Activated naive CD8-positive, alpha-beta T cell treated with anti-CD3 and anti-CD28 coated beads for 36 hours (primary cell): Measurements from ENCODE around the gene NIN. TPM values are rescaled to one million over a fixed set of nuclear protein-coding genes. Genes with fewer than 3 reads are reported as not detected.
A peak's percentile ranks its signal among the peaks of the same experiment; 100 is the strongest.
"Not testable (repeated sequence)": the region's sequence is repeated elsewhere in the genome, so short reads cannot be mapped to it uniquely, and the experiment has no call there.

Source experiments
- DNase-seq: peaks from one replicate; pipeline ENCODE4 v3.0.0; 2021
- H3K27ac Mint-ChIP-seq: one replicate; pipeline ENCODE4 v1.8.0; 2022; ENCODE audit warnings: mild to moderate bottlenecking, moderate library complexity, mixed read lengths
- H3K27me3 Mint-ChIP-seq: one replicate; pipeline ENCODE4 v1.8.0; 2022; ENCODE audit warnings: mild to moderate bottlenecking, mixed read lengths
- H3K36me3 Mint-ChIP-seq: one replicate; pipeline ENCODE4 v1.8.0; 2021; ENCODE audit warnings: mild to moderate bottlenecking, mixed read lengths
- H3K4me1 Mint-ChIP-seq: one replicate; pipeline ENCODE4 v1.8.0; 2021; ENCODE audit warnings: mixed read lengths
- H3K4me3 Mint-ChIP-seq: one replicate; pipeline ENCODE4 v1.8.0; 2022; ENCODE audit warnings: mild to moderate bottlenecking, moderate library complexity, mixed read lengths
- H3K9me3 Mint-ChIP-seq: one replicate; pipeline ENCODE4 v1.8.0; 2022; ENCODE audit warnings: mixed read lengths
- total RNA-seq, 2 experiments: library from RNA; stranded (reverse); gene quantifications; one replicate each; pipeline ENCODE4 v1.2.3, GENCODE V29; 2021

The NIN gene
- total RNA-seq, 2 experiments from 2014 or later, result 66.6 to 67.9 TPM

DNA sequence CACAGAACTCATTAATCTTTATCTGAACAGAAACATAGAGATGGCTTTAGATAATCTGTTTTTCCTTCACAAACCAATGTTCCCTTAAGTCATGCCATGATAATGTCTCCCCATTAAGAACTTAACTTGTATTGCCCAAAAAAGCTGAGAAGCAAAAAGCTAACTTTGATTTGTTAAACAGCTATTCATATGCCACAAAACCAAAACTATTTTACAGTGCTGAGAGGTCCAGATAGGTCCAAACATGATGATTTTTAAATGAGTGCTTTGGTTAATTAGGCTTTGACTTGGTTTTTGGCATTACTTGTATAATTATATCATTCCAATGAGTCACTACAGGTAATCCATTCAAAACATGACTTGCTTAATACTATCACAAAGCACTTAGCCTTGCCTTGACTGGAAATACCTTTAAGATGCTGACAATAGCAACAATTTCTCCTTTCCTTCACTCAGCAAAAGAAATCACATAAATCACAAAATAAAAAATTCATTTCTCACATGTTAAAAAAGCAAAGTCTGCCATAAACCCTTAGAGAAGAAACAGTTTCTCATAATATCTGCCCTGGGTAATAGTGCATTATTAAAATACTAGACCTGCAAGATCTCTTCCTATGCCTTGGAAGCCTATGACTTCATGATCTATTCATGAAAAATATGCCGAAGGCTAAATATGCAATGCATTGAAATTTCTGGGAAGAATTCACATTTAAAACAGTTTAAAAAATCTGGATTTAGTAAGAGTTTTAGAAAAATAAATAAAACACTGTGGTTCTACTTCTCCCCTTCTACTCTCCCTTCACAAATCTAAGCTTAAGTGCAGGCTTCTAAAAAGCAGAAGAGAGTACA lies 110.8 kb downstream of the NIN start:
- DNase-seq, result no peak
- H3K27ac Mint-ChIP-seq, result no peak overlapping the region
- no peak overlapping the region for H3K4me3 Mint-ChIP-seq
- H3K36me3 Mint-ChIP-seq, result peaks cover 20% of the 10 kb centered on the region
- H3K27me3 Mint-ChIP-seq, result no peaks in the 10 kb centered on the region
- no peaks in the 10 kb centered on the region for H3K9me3 Mint-ChIP-seq
- H3K4me1 Mint-ChIP-seq, result peaks cover 6% of the 10 kb centered on the region

GRCh38 chr14:50718949-50719348 lies 112.0 kb downstream of the NIN start:
- Mint-ChIP-seq H3K27me3 (no peaks in the 10 kb centered on the region), H3K9me3 (no peaks in the 10 kb centered on the region), H3K4me1 (no peaks in the 10 kb centered on the region), H3K36me3 (peaks cover 8% of the 10 kb centered on the region), H3K27ac (no peak overlapping the region), H3K4me3 (no peak overlapping the region)
- DNase-seq, result no peak

DNA sequence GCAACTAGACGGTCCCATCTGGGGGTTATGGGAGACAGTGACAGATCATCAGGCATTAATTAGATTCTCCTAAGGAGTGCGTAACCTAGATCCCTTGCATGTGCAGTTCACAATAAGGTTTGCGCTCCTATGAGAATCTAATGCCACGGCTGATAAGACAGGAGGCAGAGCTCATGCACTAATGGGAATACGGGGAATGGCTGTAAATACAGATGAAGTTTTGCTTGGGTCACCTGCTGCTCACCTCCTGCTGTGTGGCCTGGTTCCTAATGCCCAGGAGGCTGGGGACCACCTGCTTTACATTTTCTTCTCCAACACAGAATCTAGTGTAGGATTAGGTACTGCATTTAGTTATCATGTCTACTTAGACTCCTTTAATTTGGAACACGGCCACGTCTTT lies 113.2 kb downstream of the NIN start:
- Mint-ChIP-seq H3K27ac (no peak overlapping the region), H3K27me3 (no peaks in the 10 kb centered on the region), H3K4me1 (no peaks in the 10 kb centered on the region), H3K36me3 (peaks cover 3% of the 10 kb centered on the region), H3K4me3 (no peak overlapping the region), H3K9me3 (no peaks in the 10 kb centered on the region)
- no peak for DNase-seq

DNA sequence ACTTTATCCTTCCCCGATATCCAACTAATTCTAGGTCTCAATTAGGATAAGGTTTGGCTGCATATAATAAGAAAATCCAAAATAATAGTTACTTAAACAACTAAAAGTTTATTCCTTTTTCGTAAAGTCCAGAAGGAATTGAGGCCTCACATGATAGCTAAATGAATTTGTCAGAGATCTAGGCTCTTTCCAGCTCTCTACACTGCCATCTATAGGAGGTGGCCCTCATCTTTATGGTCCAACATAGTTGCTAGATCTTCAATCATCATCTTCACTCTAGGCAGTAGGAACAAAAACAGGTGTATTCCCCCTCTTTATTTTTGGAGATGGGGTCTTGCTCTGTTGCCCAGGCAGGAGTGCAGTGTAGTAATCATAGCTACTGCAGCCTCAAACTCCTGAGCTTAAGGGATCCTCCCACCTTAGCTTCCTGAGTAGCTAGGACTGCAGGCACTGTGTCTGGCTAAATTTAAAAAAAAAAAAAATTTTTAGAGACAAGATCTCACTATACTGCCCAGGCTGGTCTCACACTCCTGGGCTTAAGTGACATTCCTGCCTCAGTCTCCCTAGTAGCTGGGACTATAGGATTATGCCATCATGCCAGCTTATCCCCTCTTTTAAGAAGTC lies 116.4 kb downstream of the NIN start:
- H3K27ac Mint-ChIP-seq, result no peak overlapping the region
- no peak for DNase-seq

DNA sequence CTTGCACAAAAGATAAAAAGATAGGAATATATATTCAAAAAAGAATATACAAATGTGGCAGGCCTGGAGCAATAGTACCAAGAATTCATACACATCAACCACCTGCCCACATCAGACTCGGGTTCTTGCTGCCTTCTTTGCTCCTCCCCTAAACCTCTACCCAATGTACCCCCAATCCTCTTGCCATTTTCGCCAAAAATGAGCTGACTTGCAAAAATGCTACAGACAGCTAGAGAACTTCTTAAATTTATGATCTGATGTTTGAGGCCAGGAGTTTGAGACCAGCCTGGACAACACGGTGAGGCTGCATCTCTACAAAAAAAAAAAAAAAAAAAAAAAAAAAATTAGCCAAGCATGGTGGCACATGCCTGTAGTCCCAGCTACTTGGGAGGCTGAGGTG lies 119.9 kb downstream of the NIN start:
- no peaks in the 10 kb centered on the region for H3K4me1 Mint-ChIP-seq
- no peaks in the 10 kb centered on the region for H3K27me3 Mint-ChIP-seq
- no peak overlapping the region for H3K27ac Mint-ChIP-seq
- H3K36me3 Mint-ChIP-seq, result no peaks in the 10 kb centered on the region
- no peak overlapping the region for H3K4me3 Mint-ChIP-seq
- no peaks in the 10 kb centered on the region for H3K9me3 Mint-ChIP-seq
- no peak for DNase-seq

More for the DNA sequence above, 116.4 kb downstream of the NIN start:
- no peaks in the 10 kb centered on the region for H3K9me3 Mint-ChIP-seq
- no peak overlapping the region for H3K4me3 Mint-ChIP-seq
- H3K36me3 Mint-ChIP-seq, result no peaks in the 10 kb centered on the region
- no peaks in the 10 kb centered on the region for H3K4me1 Mint-ChIP-seq
- H3K27me3 Mint-ChIP-seq, result no peaks in the 10 kb centered on the region

DNA sequence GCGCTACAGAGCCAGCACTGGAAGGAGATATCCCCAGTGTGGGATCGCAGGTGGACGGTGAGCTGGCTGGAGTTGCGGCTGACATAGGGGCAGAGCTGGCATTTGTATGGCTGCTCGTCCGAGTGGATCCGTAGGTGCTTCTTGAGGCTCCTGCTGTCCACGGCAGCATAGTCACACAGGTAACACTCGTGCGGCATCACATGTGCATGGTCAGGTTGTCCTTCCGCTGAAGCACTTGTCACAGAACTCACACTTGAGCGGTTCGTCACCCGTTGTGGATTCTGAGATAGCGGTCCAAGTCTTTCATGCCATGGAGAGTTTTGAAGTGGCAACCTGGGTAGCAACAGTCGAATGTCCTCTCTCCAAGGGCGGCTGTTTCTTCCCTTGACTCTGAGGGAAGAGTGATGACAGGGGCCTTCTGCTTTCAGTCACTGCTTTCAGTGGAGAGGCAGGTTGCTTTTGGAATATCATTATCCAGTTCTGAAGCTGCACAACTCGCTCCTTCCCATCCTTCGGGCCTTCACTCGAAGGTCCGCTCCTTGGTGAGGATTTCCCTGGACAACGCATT lies 125.9 kb downstream of the NIN start:
- no peaks in the 10 kb centered on the region for H3K4me1 Mint-ChIP-seq
- H3K36me3 Mint-ChIP-seq, result peaks cover 2% of the 10 kb centered on the region
- DNase-seq, result no peak
- peaks cover 9% of the 10 kb centered on the region for H3K27me3 Mint-ChIP-seq
- no peak overlapping the region for H3K4me3 Mint-ChIP-seq
- no peak overlapping the region for H3K27ac Mint-ChIP-seq
- no peaks in the 10 kb centered on the region for H3K9me3 Mint-ChIP-seq

GRCh38 chr14:50704454-50705010 lies 126.4 kb downstream of the NIN start:
- Mint-ChIP-seq H3K4me1 (no peaks in the 10 kb centered on the region), H3K27me3 (peaks cover 15% of the 10 kb centered on the region), H3K36me3 (peaks cover 2% of the 10 kb centered on the region), H3K4me3 (no peak overlapping the region), H3K9me3 (no peaks in the 10 kb centered on the region), H3K27ac (no peak overlapping the region)
- no peak for DNase-seq

GRCh38 chr14:50697659-50698290 lies 133.2 kb downstream of the NIN start:
- Mint-ChIP-seq H3K27ac (no peak overlapping the region), H3K9me3 (peaks cover 8% of the 10 kb centered on the region), H3K4me1 (no peaks in the 10 kb centered on the region), H3K27me3 (peaks cover 15% of the 10 kb centered on the region), H3K4me3 (no peak overlapping the region), H3K36me3 (peaks cover 2% of the 10 kb centered on the region)
- DNase-seq, result no peak

DNA sequence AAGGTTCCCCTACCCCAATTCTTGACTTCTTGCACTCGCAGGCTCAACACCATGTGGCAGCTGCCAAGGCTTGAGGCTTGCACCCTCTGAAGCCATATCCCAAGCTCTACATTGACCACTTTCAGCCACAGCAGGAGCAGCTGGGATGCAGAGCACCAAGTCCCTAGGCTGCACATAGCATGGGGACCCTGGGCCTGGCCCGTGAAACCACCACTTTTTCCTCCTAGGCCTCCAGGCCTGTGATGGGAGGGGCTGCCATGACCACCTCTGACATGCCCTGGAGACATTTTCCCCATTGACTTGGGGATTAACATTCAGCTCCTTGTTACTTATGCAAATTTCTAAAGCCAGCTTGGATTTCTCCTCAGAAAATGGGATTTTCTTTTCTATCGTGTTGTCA lies 136.7 kb downstream of the NIN start:
- not testable (repeated sequence) for H3K36me3 Mint-ChIP-seq, H3K27ac Mint-ChIP-seq, H3K4me3 Mint-ChIP-seq, H3K4me1 Mint-ChIP-seq, H3K27me3 Mint-ChIP-seq, DNase-seq
- H3K9me3 Mint-ChIP-seq, result peaks cover 18% of the 10 kb centered on the region

DNA sequence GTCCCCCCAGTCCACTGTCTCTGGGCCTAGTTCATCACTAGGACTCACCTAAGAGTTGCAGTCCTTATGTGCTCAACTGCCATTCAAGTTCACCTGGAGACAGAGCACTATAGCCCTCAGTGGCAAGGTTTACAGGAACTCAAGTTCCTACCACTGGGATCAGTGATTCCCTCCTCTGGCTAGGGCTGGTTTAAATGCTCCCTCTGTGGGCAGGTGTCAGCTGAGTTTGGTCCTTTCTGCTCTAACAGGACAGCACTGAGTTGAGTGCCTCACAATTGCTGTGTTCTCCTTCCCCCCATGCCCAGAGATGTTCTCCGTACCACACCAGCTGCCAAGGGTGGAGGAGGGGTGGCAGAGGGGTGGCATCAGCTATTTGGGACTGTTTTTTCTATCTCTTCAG lies 142.1 kb downstream of the NIN start:
- H3K27me3 Mint-ChIP-seq, result no peaks in the 10 kb centered on the region
- H3K27ac Mint-ChIP-seq, result no peak overlapping the region
- peaks cover 14% of the 10 kb centered on the region for H3K9me3 Mint-ChIP-seq
- peaks cover 2% of the 10 kb centered on the region for H3K36me3 Mint-ChIP-seq
- no peaks in the 10 kb centered on the region for H3K4me1 Mint-ChIP-seq
- no peak for DNase-seq
- no peak overlapping the region for H3K4me3 Mint-ChIP-seq

DNA sequence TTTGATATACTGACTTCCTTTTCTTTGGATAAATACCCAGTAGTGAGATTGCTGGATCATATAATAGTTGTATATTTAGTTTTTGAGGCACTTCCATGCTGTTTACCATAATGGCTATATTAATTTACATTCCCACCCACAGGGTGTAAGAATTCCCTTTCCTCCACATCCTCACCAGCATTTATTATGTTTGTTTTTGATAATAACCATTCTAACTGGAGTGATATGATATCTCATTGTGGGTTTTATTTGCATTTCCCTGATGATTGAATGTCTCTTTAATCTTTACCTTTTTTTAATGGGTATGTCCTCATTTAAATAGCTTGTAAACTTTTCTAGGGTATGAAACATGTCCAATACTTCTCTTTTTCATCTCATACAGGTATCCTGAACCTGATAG lies 151.3 kb downstream of the NIN start:
- H3K4me3 Mint-ChIP-seq, result no peak overlapping the region
- no peaks in the 10 kb centered on the region for H3K9me3 Mint-ChIP-seq
- H3K36me3 Mint-ChIP-seq, result no peaks in the 10 kb centered on the region
- H3K27me3 Mint-ChIP-seq, result no peaks in the 10 kb centered on the region
- peaks cover 15% of the 10 kb centered on the region for H3K4me1 Mint-ChIP-seq
- DNase-seq, result no peak
- no peak overlapping the region for H3K27ac Mint-ChIP-seq

DNA sequence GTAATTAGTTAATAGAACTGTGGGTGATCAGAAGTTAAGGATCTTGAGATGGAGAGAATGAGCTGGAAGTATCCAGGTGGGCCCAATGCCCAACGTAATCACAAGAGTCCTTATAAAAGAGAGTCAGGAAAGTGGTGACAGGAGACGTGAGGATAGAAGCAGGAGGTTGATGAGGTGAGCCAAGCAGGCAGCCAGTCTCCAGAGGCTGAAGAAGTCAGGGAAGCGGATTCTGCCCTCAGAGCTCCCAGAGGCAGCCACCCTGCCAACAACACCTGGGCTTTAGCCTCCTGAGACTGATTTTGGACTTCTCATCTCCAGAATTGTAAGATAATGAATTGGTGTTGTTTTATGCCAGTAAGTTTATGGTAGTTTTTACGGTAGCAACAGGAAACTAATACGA lies 152.8 kb downstream of the NIN start:
- DNase-seq, result no peak
- Mint-ChIP-seq H3K4me3 (peak overlapping the region; percentile 7), H3K9me3 (no peaks in the 10 kb centered on the region), H3K27me3 (no peaks in the 10 kb centered on the region), H3K27ac (no peak overlapping the region), H3K36me3 (no peaks in the 10 kb centered on the region), H3K4me1 (peaks cover 15% of the 10 kb centered on the region)

GRCh38 chr14:50677527-50678063 lies 153.4 kb downstream of the NIN start:
- no peak for DNase-seq
- H3K36me3 Mint-ChIP-seq, result no peaks in the 10 kb centered on the region
- H3K27ac Mint-ChIP-seq, result peak overlapping the region; percentile 66
- H3K4me3 Mint-ChIP-seq, result peak overlapping the region; percentile 41
- no peaks in the 10 kb centered on the region for H3K27me3 Mint-ChIP-seq
- H3K9me3 Mint-ChIP-seq, result no peaks in the 10 kb centered on the region
- peaks cover 15% of the 10 kb centered on the region for H3K4me1 Mint-ChIP-seq

GRCh38 chr14:50676814-50677516 lies 154.0 kb downstream of the NIN start:
- peak overlapping the region; percentile 66 for H3K27ac Mint-ChIP-seq
- DNase-seq, result no peak
- no peaks in the 10 kb centered on the region for H3K36me3 Mint-ChIP-seq
- peaks cover 15% of the 10 kb centered on the region for H3K4me1 Mint-ChIP-seq
- no peaks in the 10 kb centered on the region for H3K27me3 Mint-ChIP-seq
- no peaks in the 10 kb centered on the region for H3K9me3 Mint-ChIP-seq
- H3K4me3 Mint-ChIP-seq, result peak overlapping the region; percentile 41
